Pancreas (tissue), 10 donors: Measurements from ENCODE around the gene SELENOF. TPM values are rescaled to one million over a fixed set of nuclear protein-coding genes. Genes with fewer than 3 reads are reported as not detected.

ENCODE experiments used
- ATAC-seq, 4 donors: fragments of 200-7000 bp; cut with Tn5 transposase; one replicate each; pipeline versions ENCODE4 v1.8.0 to v1.9.1; 2020; ENCODE audit warnings: mild to moderate bottlenecking in 4 of 4, moderate library complexity in 4 of 4
- DNase-seq, 6 donors: peaks; one replicate each; pipeline ENCODE4 v3.0.0-alpha.2; 2020
- FAIRE-seq: peaks from 2 replicates; lab custom pipeline; 2012; peaks lifted over from hg19 to GRCh38; lab: Jason Lieb, UNC
- H3K27ac ChIP-seq, 4 donors: fragments of 200-600 bp; sonication (generic); 1 replicate in 3 of 4; 2 replicates in 1 of 4; pipeline versions ENCODE4 v1.5.0 to v1.8.0; 2020
- H3K27me3 ChIP-seq, 4 donors: fragments of 200-600 bp; one replicate each; pipeline ENCODE4 v1.8.0; 2021
- H3K36me3 ChIP-seq, 3 donors: fragments of 200-600 bp; sonication (generic) in 1 of 3; one replicate each; pipeline versions ENCODE4 v1.5.0 to v1.8.0; 2020 to 2021
- H3K4me1 ChIP-seq, 3 donors: fragments of 200-600 bp; one replicate each; pipeline ENCODE4 v1.8.0; 2021
- H3K4me3 ChIP-seq, 4 donors: fragments of 200-600 bp; sonication (generic) in 2 of 4; one replicate each; pipeline versions ENCODE4 v1.5.0 to v1.8.0; 2020 to 2021
- H3K9me3 ChIP-seq, 4 donors: fragments of 200-600 bp; one replicate each; pipeline ENCODE4 v1.8.0; 2021
- WGBS, 2 donors: extraction: QIAGEN DNeasy Blood & Tissue Kit; methylation state at CpG; one replicate each; pipeline ENCODE4 v1.1.7; 2013; 5-methylcytosine and 5-hydroxymethylcytosine counted together
- intact Hi-C, 3 donors: fragments of 100-400 bp; cut with DNase I; formaldehyde crosslinking; loops; one replicate each; pipeline versions ENCODE4 v1.11.1 to v1.14.2; 2022
- polyA plus RNA-seq, 2 donors: library from polyadenylated mRNA; stranded (reverse); fragments of 200-250 nt; gene quantifications; one replicate each; pipeline ENCODE4 v1.2.3, GENCODE V29; 2013
- total RNA-seq, 6 donors: library from RNA; stranded (reverse); fragmentation: NEBNext Ultra II Directional in 4 of 6; extraction: Animal tissue kit (Norgen Biotek cat#: 25700) in 4 of 6; gene quantifications; one replicate each; pipeline versions ENCODE4 v1.2.1 to v1.2.4, GENCODE V29; 2021 to 2023
- TF ChIP-seq, protein P1 (sequence below), 4 donors: fragments of 200-600 bp; sonication (generic) in 3 of 4; IDR thresholded peaks; one replicate each; pipeline versions ENCODE4 v1.5.0 to v1.8.0; 2021; ENCODE audit warnings: antibody characterized with exemption in 4 of 4
- donor health status: healthy with polysubstance abuse.
- donor health status: DM: no; HTN: no; CAD: no; lungs with moderate emphysema.
- donor health status: DM: no; HTN: no; CAD: no.
- donor health status: control.
- donor health status: control.
- donor health status: Bipolar disorder and iron deficiency.
- donor health status: DM: yes; HTN: yes; CAD: no.
- donor health status: DM: no; HTN: no; CAD: no.
- donor health status: DM: no; HTN: no; CAD: no.
- donor health status: DM: yes; HTN: yes; CAD: no.

SELENOF gene
- total and polyA plus RNA-seq, 8 donors = 28.9 to 98.5 (median 80.1) TPM

DNA sequence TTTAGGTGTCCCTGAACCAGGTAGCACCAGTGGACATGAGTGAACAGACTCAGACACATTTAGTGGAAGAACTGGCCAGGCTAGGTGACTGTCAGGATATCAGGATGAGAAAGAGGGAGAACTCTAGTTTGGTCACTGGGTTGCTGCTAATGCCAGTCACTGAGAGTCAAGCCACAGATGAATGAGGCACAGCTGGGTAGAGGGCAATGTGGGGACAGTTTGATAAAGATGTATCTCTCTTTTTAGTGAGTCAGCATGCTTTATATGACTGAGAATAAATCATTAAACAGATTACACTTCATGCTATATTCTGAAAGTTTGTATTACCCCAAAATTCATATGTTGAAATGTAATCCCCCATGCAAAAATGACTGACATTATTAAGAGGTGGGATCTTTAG lies 87.1 kb downstream of the SELENOF start:
- Histone ChIP-seq H3K4me1 (no peaks in the 10 kb centered on the region), H3K27me3 (no peaks in the 10 kb centered on the region), H3K36me3 (no peaks in the 10 kb centered on the region), H3K4me3 (no peak overlapping the region), H3K9me3 (no peaks in the 10 kb centered on the region), H3K27ac (no peak overlapping the region)
- FAIRE-seq = no peak
- intact Hi-C loops = no loop called here
- TF ChIP-seq, protein P1, sequence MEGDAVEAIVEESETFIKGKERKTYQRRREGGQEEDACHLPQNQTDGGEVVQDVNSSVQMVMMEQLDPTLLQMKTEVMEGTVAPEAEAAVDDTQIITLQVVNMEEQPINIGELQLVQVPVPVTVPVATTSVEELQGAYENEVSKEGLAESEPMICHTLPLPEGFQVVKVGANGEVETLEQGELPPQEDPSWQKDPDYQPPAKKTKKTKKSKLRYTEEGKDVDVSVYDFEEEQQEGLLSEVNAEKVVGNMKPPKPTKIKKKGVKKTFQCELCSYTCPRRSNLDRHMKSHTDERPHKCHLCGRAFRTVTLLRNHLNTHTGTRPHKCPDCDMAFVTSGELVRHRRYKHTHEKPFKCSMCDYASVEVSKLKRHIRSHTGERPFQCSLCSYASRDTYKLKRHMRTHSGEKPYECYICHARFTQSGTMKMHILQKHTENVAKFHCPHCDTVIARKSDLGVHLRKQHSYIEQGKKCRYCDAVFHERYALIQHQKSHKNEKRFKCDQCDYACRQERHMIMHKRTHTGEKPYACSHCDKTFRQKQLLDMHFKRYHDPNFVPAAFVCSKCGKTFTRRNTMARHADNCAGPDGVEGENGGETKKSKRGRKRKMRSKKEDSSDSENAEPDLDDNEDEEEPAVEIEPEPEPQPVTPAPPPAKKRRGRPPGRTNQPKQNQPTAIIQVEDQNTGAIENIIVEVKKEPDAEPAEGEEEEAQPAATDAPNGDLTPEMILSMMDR (IDR thresholded peaks at IDR 0.05) = no peak
- no peak for DNase-seq
- ATAC-seq = no peak

DNA sequence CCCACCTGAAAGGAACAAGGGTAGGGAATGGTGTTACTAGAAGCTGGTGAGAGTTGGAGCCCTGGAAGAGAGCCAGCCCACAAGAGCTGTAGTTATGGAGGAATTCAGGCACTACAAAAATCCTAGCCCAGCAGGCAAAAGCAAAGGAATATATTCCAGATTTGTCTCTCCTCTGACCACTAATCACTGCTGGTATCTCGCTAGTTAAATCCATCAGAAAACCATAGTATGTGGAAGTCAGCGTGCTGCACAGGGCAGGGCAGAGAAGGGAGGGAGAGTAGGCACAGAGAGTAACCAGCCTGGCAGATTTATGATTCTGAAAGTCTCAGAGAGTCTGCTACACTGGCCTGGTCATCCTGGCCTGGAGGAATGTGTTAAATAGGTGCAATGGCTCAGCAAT lies 88.6 kb downstream of the SELENOF start:
- Histone ChIP-seq H3K4me3 (no peak overlapping the region), H3K27me3 (no peaks in the 10 kb centered on the region), H3K4me1 (no peaks in the 10 kb centered on the region), H3K9me3 (no peaks in the 10 kb centered on the region), H3K27ac (no peak overlapping the region), H3K36me3 (no peaks in the 10 kb centered on the region)
- TF ChIP-seq, protein P1 (IDR thresholded peaks at IDR 0.05) = no peak
- intact Hi-C loops = no loop called here
- ATAC-seq (no peak), FAIRE-seq (no peak), DNase-seq (no peak)
- 63 to 69% methylated on average over 2 of the region's 2 CpGs for WGBS, 2 donors

DNA sequence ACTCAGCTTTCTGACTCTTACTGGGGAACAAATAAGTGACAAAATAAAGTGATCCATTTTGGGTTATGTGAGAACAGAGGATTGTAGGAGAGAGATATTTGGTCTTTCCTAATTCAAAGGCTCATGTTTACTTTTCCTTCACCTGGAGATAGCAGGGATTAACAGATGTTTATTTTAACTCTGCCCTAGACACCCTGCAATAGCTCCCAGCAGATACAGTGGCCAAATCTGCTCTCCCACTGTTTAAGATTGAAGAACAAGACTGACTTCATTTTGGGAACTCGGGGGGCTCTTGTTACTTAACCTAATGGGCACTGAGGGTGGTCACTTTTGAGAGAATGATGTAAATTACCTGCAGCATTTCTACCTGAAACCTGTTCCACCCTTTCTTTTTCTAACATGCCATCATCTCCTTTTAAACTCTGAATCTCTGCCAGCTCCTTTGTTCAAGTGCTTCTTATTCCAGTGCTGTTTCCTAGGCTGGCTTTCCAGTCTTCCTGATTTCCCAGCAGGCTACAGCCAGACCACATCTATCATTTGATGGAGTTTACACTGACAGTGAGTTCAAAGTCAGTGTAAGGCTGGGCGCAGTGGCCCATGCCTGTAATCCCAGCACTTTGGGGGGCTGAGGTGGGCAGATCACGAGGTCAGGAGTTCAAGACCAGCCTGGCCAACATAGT lies 90.0 kb downstream of the SELENOF start:
- FAIRE-seq (no peak), ATAC-seq (peak in 2 of 4 donors; percentile 30 to 34), DNase-seq (no peak)
- no peaks in the 10 kb centered on the region for H3K4me1 ChIP-seq
- no peaks in the 10 kb centered on the region for H3K36me3 ChIP-seq
- no peaks in the 10 kb centered on the region for H3K27me3 ChIP-seq
- no peak overlapping the region for H3K27ac ChIP-seq
- WGBS, 2 donors = 50% methylated on average over 3 of the region's 3 CpGs
- TF ChIP-seq, protein P1 (IDR thresholded peaks at IDR 0.05) = no peak
- no peak overlapping the region for H3K4me3 ChIP-seq
- no peaks in the 10 kb centered on the region for H3K9me3 ChIP-seq
- intact Hi-C loops = no loop called here

DNA sequence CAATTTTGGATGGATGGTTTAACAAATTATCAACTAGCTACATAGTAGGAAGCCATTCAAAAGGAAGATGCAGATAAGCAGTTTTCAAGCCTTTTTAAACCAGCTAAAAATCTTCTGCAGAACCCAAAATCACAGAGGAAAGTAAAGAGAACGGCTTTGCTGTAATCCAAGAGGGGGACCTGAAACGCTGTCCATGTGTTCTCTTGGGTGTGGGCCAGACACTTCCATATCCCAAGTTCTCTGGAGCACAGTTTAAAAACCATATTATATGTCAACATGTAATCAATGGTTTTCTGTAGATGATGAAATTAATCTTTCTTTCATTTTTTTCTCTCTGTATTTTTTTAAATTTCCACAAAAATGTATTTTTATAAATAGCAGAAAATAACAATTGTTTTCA lies 90.5 kb downstream of the SELENOF start:
- Histone ChIP-seq H3K4me1 (no peaks in the 10 kb centered on the region), H3K27ac (no peak overlapping the region), H3K36me3 (no peaks in the 10 kb centered on the region), H3K9me3 (no peaks in the 10 kb centered on the region), H3K4me3 (no peak overlapping the region), H3K27me3 (no peaks in the 10 kb centered on the region)
- ATAC-seq (no peak), FAIRE-seq (no peak), DNase-seq (no peak)
- TF ChIP-seq, protein P1 (IDR thresholded peaks at IDR 0.05) = no peak
- WGBS, 2 donors = 25 to 38% methylated on average over 2 of the region's 2 CpGs
- intact Hi-C loops = no loop called here

DNA sequence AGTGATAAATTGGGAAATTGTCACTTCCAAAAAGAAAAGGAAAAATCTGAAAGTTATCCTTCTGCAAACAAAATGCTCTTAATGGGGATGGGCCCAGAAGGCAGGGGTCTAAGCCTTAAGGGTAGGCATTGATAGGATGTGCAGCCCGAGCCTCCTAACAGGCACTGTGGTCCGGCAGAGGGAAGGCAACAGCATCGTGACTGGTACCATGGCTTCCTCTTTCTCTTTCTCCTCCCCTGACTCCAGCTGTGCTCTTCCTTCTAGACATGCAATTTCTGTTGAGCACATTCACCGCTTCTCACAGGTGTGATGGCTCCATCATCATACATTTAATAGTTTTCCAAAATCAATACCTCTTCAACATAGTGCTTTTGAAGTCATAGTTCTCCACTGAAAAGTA lies 91.5 kb downstream of the SELENOF start:
- 54 to 59% methylated on average over 4 of the region's 4 CpGs for WGBS, 2 donors
- ATAC-seq (peak in 2 of 4 donors; percentile 20 to 25), FAIRE-seq (no peak), DNase-seq (no peak)
- no peak overlapping the region for H3K27ac ChIP-seq
- H3K27me3 ChIP-seq = no peaks in the 10 kb centered on the region
- no peaks in the 10 kb centered on the region for H3K4me1 ChIP-seq
- H3K36me3 ChIP-seq = no peaks in the 10 kb centered on the region
- intact Hi-C loops = no loop called here
- no peak overlapping the region for H3K4me3 ChIP-seq
- H3K9me3 ChIP-seq = no peaks in the 10 kb centered on the region
- TF ChIP-seq, protein P1 (IDR thresholded peaks at IDR 0.05) = no peak
